DND-41 (cell line): ENCODE results near the gene ABCB11.
"Not testable (repeated sequence)": the region's sequence is repeated elsewhere in the genome, so short reads cannot be mapped to it uniquely, and the experiment has no call there.

Experiments used
- ATAC-seq: fragments of 200-7000 bp; cut with Tn5 transposase; 3 replicates; pipeline ENCODE4 v1.9.1; 2021; ENCODE audit warnings: low read depth; ENCODE audit not compliant: insufficient read depth
- DNase-seq: peaks from one replicate; pipeline ENCODE4 v3.0.0-alpha.2; 2020
- H2AFZ ChIP-seq: 2 replicates; pipeline ENCODE4 v1.6.0; 2012; ENCODE audit warnings: low read depth, low read length
- H3K27ac ChIP-seq: 2 replicates; pipeline ENCODE4 v1.5.1; 2012; ENCODE audit warnings: low read length, inconsistent platforms
- H3K27me3 ChIP-seq: fragments of 200-600 bp; sonication (generic); 2 replicates; pipeline ENCODE4 v1.6.0; 2012; ENCODE audit warnings: low read length, mild to moderate bottlenecking, inconsistent platforms; ENCODE audit not compliant: insufficient read depth, poor library complexity
- H3K36me3 ChIP-seq: 2 replicates; pipeline ENCODE4 v1.5.1; 2012; ENCODE audit warnings: low read length, inconsistent platforms; ENCODE audit not compliant: insufficient read depth
- H3K4me1 ChIP-seq: 2 replicates; pipeline ENCODE4 v1.5.1; 2012; ENCODE audit warnings: mild to moderate bottlenecking, low read length; ENCODE audit not compliant: insufficient read depth
- H3K4me2 ChIP-seq: 2 replicates; pipeline ENCODE4 v1.6.0; 2012; ENCODE audit warnings: mild to moderate bottlenecking, moderate library complexity, low read length, inconsistent platforms; ENCODE audit not compliant: insufficient read depth
- H3K4me3 ChIP-seq, 2 experiments: fragments of 200-600 bp in 1 of 2; shearing (Covaris generic) in 1 of 2; 2 replicates each; pipeline ENCODE4 v1.5.1; 2012 to 2016; ENCODE audit warnings: inconsistent platforms in 2 of 2, low read length in 2 of 2, mild to moderate bottlenecking in 2 of 2, low read depth in 1 of 2, moderate library complexity in 1 of 2
- H3K79me2 ChIP-seq: 2 replicates; pipeline ENCODE4 v1.6.0; 2012; ENCODE audit warnings: low read length, inconsistent platforms; ENCODE audit not compliant: insufficient read depth
- H3K9ac ChIP-seq: 2 replicates; pipeline ENCODE4 v1.6.0; 2012; ENCODE audit warnings: low read depth, mild to moderate bottlenecking, inconsistent platforms, low read length, moderate library complexity
- H3K9me3 ChIP-seq: 2 replicates; pipeline ENCODE4 v1.5.1; 2012; ENCODE audit warnings: low read length, moderate library complexity, mild to moderate bottlenecking, inconsistent platforms; ENCODE audit not compliant: insufficient read depth, severe bottlenecking
- H4K20me1 ChIP-seq: 2 replicates; pipeline ENCODE4 v1.6.0; 2012; ENCODE audit warnings: low read length; ENCODE audit not compliant: insufficient read depth
- CTCF ChIP-seq: IDR thresholded peaks from 2 replicates; pipeline ENCODE4 v1.5.1; 2012; ENCODE audit warnings: borderline replicate concordance, low read length, moderate library complexity, mild to moderate bottlenecking; ENCODE audit not compliant: poor library complexity, severe bottlenecking; ENCODE audit errors: extremely low read depth
- EZH2 ChIP-seq: IDR thresholded peaks from 3 replicates; pipeline ENCODE4 v1.6.1; 2012; ENCODE audit warnings: borderline replicate concordance, low read depth, mild to moderate bottlenecking, moderate library complexity, low read length, inconsistent platforms; ENCODE audit not compliant: severe bottlenecking

ABCB11 gene

GRCh38 chr2:168939061-168939460 lies 92.1 kb downstream of the ABCB11 start:
- H3K9ac ChIP-seq: no peak overlapping the region

GRCh38 chr2:168935810-168936581 lies 95.1 kb downstream of the ABCB11 start:
- Histone ChIP-seq H3K79me2 (no peaks in the 10 kb centered on the region), H3K27me3 (peaks cover 8% of the 10 kb centered on the region), H3K4me3 (no peak overlapping the region), H3K36me3 (no peaks in the 10 kb centered on the region), H2AFZ (no peak overlapping the region), H3K4me2 (no peak overlapping the region), H3K4me1 (no peaks in the 10 kb centered on the region), H3K27ac (no peak overlapping the region), H3K9ac (no peak overlapping the region), H3K9me3 (no peaks in the 10 kb centered on the region), H4K20me1 (no peaks in the 10 kb centered on the region)
- DNase-seq (no peak), ATAC-seq (no peak)
- TF ChIP-seq CTCF (no peak), EZH2 (no peak)

More at GRCh38 chr2:168939061-168939460, 92.1 kb downstream of the ABCB11 start:
- TF ChIP-seq CTCF (no peak), EZH2 (no peak)
- Histone ChIP-seq H3K36me3 (no peaks in the 10 kb centered on the region), H3K27me3 (peaks cover 11% of the 10 kb centered on the region), H4K20me1 (no peaks in the 10 kb centered on the region), H3K4me1 (no peaks in the 10 kb centered on the region), H2AFZ (no peak overlapping the region), H3K9me3 (no peaks in the 10 kb centered on the region), H3K4me2 (no peak overlapping the region), H3K79me2 (no peaks in the 10 kb centered on the region), H3K27ac (no peak overlapping the region), H3K4me3 (no peak overlapping the region)
- DNase-seq (no peak), ATAC-seq (no peak)

- TF ChIP-seq EZH2 (no peak), CTCF (no peak)
- H3K4me1 ChIP-seq: no peaks in the 10 kb centered on the region
- no peaks in the 10 kb centered on the region for H3K9me3 ChIP-seq
- no peak overlapping the region for H3K9ac ChIP-seq
- no peak overlapping the region for H3K27ac ChIP-seq
- no peak for DNase-seq
- H3K4me3 ChIP-seq: no peak overlapping the region
- H3K36me3 ChIP-seq: no peaks in the 10 kb centered on the region
- no peak overlapping the region for H2AFZ ChIP-seq
- H3K4me2 ChIP-seq: no peak overlapping the region
- peaks cover 16% of the 10 kb centered on the region for H3K27me3 ChIP-seq
- no peaks in the 10 kb centered on the region for H3K79me2 ChIP-seq
- no peaks in the 10 kb centered on the region for H4K20me1 ChIP-seq
- ATAC-seq: no peak
These were observed 96.3 kb downstream of the ABCB11 start for GRCh38 chr2:168934826-168935225.

GRCh38 chr2:168932174-168932573 lies 99.0 kb downstream of the ABCB11 start:
- not testable (repeated sequence) for ATAC-seq, H3K4me3 ChIP-seq, H4K20me1 ChIP-seq, H3K9me3 ChIP-seq, H3K4me2 ChIP-seq, H3K36me3 ChIP-seq, DNase-seq, H3K9ac ChIP-seq, H3K79me2 ChIP-seq, H3K4me1 ChIP-seq, H3K27ac ChIP-seq, H2AFZ ChIP-seq
- peaks cover 22% of the 10 kb centered on the region for H3K27me3 ChIP-seq
